Measurements from ENCODE around the gene RNF113A. TPM values are rescaled to one million over a fixed set of nuclear protein-coding genes. Genes with fewer than 3 reads are reported as not detected.
A peak's percentile ranks its signal among the peaks of the same experiment; 100 is the strongest.
"Not testable (repeated sequence)": the region's sequence is repeated elsewhere in the genome, so short reads cannot be mapped to it uniquely, and the experiment has no call there.

RNF113A gene
- total and polyA plus RNA-seq, 4 donors, result 9.4 to 16.1 (median 9.9) TPM

- Histone ChIP-seq H3K27me3 (ENCODE audit: control insufficient read depth in 1 of 2, insufficient read depth in 2 of 2, low read length in 1 of 2) (no peaks in the 10 kb centered on the region), H3K27ac (ENCODE audit: low read depth in 1 of 2, low read length in 2 of 2) (no peak overlapping the region), H3K4me3 (ENCODE audit: low read length in 2 of 2) (no peak overlapping the region), H3K4me1 (ENCODE audit: control insufficient read depth in 1 of 2, insufficient read depth in 2 of 2, low read length in 2 of 2) (no peaks in the 10 kb centered on the region), H3K9me3 (ENCODE audit: control insufficient read depth, low read length) (no peaks in the 10 kb centered on the region), H3K36me3 (ENCODE audit: control insufficient read depth in 1 of 2, insufficient read depth in 2 of 2, low read length in 1 of 2) (no peaks in the 10 kb centered on the region)
- DNase-seq, result no peak
- no peak for ATAC-seq (ENCODE audit: low FRiP score)
- WGBS, 2 donors, result 31 to 52% methylated on average over 10 of the region's 10 CpGs
- intact Hi-C loops (cut with DNase I), result loop anchor here (2.0 to 5.0 kb wide), 2 partner anchors 17 to 61 kb away; partner anchors contain the start of genes NDUFA1 (in 1 of the 2), RNF113A (in 1 of the 2) and RPL39 (in 1 of the 2)
These were observed 18.1 kb downstream of the RNF113A start for GRCh38 chrX:119853444-119853843.

GRCh38 chrX:119852382-119853353 lies 18.9 kb downstream of the RNF113A start, which contains the start of gene UPF3B:
UPF3B (minus strand) TSS chrX:119852963; CDS start chrX:119852928, 35 bp downstream.
- DNase-seq (peak; percentile 97 to 98), ATAC-seq (ENCODE audit: low FRiP score) (peak; percentile 94)
- Histone ChIP-seq H3K36me3 (ENCODE audit: control insufficient read depth in 1 of 2, insufficient read depth in 2 of 2, low read length in 1 of 2) (no peaks in the 10 kb centered on the region), H3K27me3 (ENCODE audit: control insufficient read depth in 1 of 2, insufficient read depth in 2 of 2, low read length in 1 of 2) (no peaks in the 10 kb centered on the region), H3K27ac (ENCODE audit: low read depth in 1 of 2, low read length in 2 of 2) (peak within 1 kb of the TSS in 1 of 2 donors; percentile 71), H3K4me3 (ENCODE audit: low read length in 2 of 2) (peak within 1 kb of the TSS; percentile 38 to 57), H3K9me3 (ENCODE audit: control insufficient read depth, low read length) (no peaks in the 10 kb centered on the region), H3K4me1 (ENCODE audit: control insufficient read depth in 1 of 2, insufficient read depth in 2 of 2, low read length in 2 of 2) (no peaks in the 10 kb centered on the region)
- WGBS, 2 donors, result 1 to 20% methylated on average over 52 to 54 of the region's 54 CpGs
- intact Hi-C loops (cut with DNase I), result loop anchor here (2.0 to 5.0 kb wide), 2 partner anchors 18 to 60 kb away; partner anchors contain the start of genes NDUFA1 (in 1 of the 2), RNF113A (in 1 of the 2) and RPL39 (in 1 of the 2)

GRCh38 chrX:119833905-119834304 lies 37.6 kb downstream of the RNF113A start:
- no peak overlapping the region for H3K27ac ChIP-seq (ENCODE audit: low read depth in 1 of 2, low read length in 2 of 2)
- ATAC-seq (ENCODE audit: low FRiP score) (no peak), DNase-seq (no peak)
- no peak overlapping the region for H3K4me3 ChIP-seq (ENCODE audit: low read length in 2 of 2)
- no peaks in the 10 kb centered on the region for H3K4me1 ChIP-seq (ENCODE audit: control insufficient read depth in 1 of 2, insufficient read depth in 2 of 2, low read length in 2 of 2)
- WGBS, 2 donors, result 79 to 93% methylated on average over 3 of the region's 3 CpGs
- no peaks in the 10 kb centered on the region for H3K27me3 ChIP-seq (ENCODE audit: control insufficient read depth in 1 of 2, insufficient read depth in 2 of 2, low read length in 1 of 2)
- intact Hi-C loops (cut with DNase I), result no loop called here
- H3K36me3 ChIP-seq (ENCODE audit: control insufficient read depth in 1 of 2, insufficient read depth in 2 of 2, low read length in 1 of 2), result peaks cover 2 to 4% of the 10 kb centered on the region in 2 donors
- no peaks in the 10 kb centered on the region for H3K9me3 ChIP-seq (ENCODE audit: control insufficient read depth, low read length)

GRCh38 chrX:119828446-119828845 lies 43.1 kb downstream of the RNF113A start:
- ATAC-seq (ENCODE audit: low FRiP score) (no peak), DNase-seq (no peak)
- no peak overlapping the region for H3K27ac ChIP-seq (ENCODE audit: low read depth in 1 of 2, low read length in 2 of 2)
- no peaks in the 10 kb centered on the region for H3K4me1 ChIP-seq (ENCODE audit: control insufficient read depth in 1 of 2, insufficient read depth in 2 of 2, low read length in 2 of 2)
- H3K4me3 ChIP-seq (ENCODE audit: low read length in 2 of 2), result no peak overlapping the region
- intact Hi-C loops (cut with DNase I), result no loop called here
- H3K27me3 ChIP-seq (ENCODE audit: control insufficient read depth in 1 of 2, insufficient read depth in 2 of 2, low read length in 1 of 2), result no peaks in the 10 kb centered on the region
- no peaks in the 10 kb centered on the region for H3K36me3 ChIP-seq (ENCODE audit: control insufficient read depth in 1 of 2, insufficient read depth in 2 of 2, low read length in 1 of 2)
- no peaks in the 10 kb centered on the region for H3K9me3 ChIP-seq (ENCODE audit: control insufficient read depth, low read length)
- WGBS, 2 donors, result 90 to 94% methylated on average over 5 of the region's 5 CpGs

GRCh38 chrX:119826399-119826959 lies 45.1 kb downstream of the RNF113A start:
- peak; percentile 52 for ATAC-seq (ENCODE audit: low FRiP score)
- no peak for DNase-seq
- intact Hi-C loops (cut with DNase I), result no loop called here
- Histone ChIP-seq H3K4me3 (ENCODE audit: low read length in 2 of 2) (no peak overlapping the region), H3K27me3 (ENCODE audit: control insufficient read depth in 1 of 2, insufficient read depth in 2 of 2, low read length in 1 of 2) (no peaks in the 10 kb centered on the region), H3K36me3 (ENCODE audit: control insufficient read depth in 1 of 2, insufficient read depth in 2 of 2, low read length in 1 of 2) (no peaks in the 10 kb centered on the region), H3K4me1 (ENCODE audit: control insufficient read depth in 1 of 2, insufficient read depth in 2 of 2, low read length in 2 of 2) (no peaks in the 10 kb centered on the region), H3K27ac (ENCODE audit: low read depth in 1 of 2, low read length in 2 of 2) (no peak overlapping the region), H3K9me3 (ENCODE audit: control insufficient read depth, low read length) (no peaks in the 10 kb centered on the region)
- 50 to 52% methylated on average over 7 of the region's 7 CpGs for WGBS, 2 donors

GRCh38 chrX:119824221-119824620 lies 47.3 kb downstream of the RNF113A start:
- not testable (repeated sequence) for ATAC-seq (ENCODE audit: low FRiP score)

GRCh38 chrX:119821703-119822102 lies 49.8 kb downstream of the RNF113A start:
- H3K4me1 ChIP-seq (ENCODE audit: control insufficient read depth in 1 of 2, insufficient read depth in 2 of 2, low read length in 2 of 2); H3K36me3 ChIP-seq (ENCODE audit: control insufficient read depth in 1 of 2, insufficient read depth in 2 of 2, low read length in 1 of 2); H3K9me3 ChIP-seq (ENCODE audit: control insufficient read depth, low read length); intact Hi-C loops (cut with DNase I); H3K27ac ChIP-seq (ENCODE audit: low read depth in 1 of 2, low read length in 2 of 2); ATAC-seq (ENCODE audit: low FRiP score); H3K4me3 ChIP-seq (ENCODE audit: low read length in 2 of 2); DNase-seq; H3K27me3 ChIP-seq (ENCODE audit: control insufficient read depth in 1 of 2, insufficient read depth in 2 of 2, low read length in 1 of 2): not testable (repeated sequence)
- WGBS, 2 donors, result 61 to 84% methylated on average over 3 of the region's 3 CpGs

More at GRCh38 chrX:119824221-119824620, 47.3 kb downstream of the RNF113A start:
- DNase-seq; intact Hi-C loops (cut with DNase I); H3K27ac ChIP-seq (ENCODE audit: low read depth in 1 of 2, low read length in 2 of 2); H3K4me1 ChIP-seq (ENCODE audit: control insufficient read depth in 1 of 2, insufficient read depth in 2 of 2, low read length in 2 of 2); H3K27me3 ChIP-seq (ENCODE audit: control insufficient read depth in 1 of 2, insufficient read depth in 2 of 2, low read length in 1 of 2); H3K9me3 ChIP-seq (ENCODE audit: control insufficient read depth, low read length); H3K36me3 ChIP-seq (ENCODE audit: control insufficient read depth in 1 of 2, insufficient read depth in 2 of 2, low read length in 1 of 2); H3K4me3 ChIP-seq (ENCODE audit: low read length in 2 of 2): not testable (repeated sequence)
- WGBS, 2 donors, result 73% methylated on average over 2 of the region's 5 CpGs; no CpG with 5 or more reads in 1 of the 2 donors
